HFFc6 (cell line): Measurements from ENCODE around the gene VWDE. TPM values are rescaled to one million over a fixed set of nuclear protein-coding genes. Genes with fewer than 3 reads are reported as not detected.

Experiments used
- DNase-seq: peaks from one replicate; pipeline ENCODE4 v3.0.0-alpha.2; 2018
- H3K27ac Mint-ChIP-seq: 2 replicates; pipeline ENCODE4 v1.8.0; 2020; ENCODE audit warnings: mild to moderate bottlenecking, mixed read lengths
- H3K27me3 Mint-ChIP-seq: 2 replicates; pipeline ENCODE4 v1.8.0; 2021; ENCODE audit warnings: mild to moderate bottlenecking, moderate library complexity, mixed read lengths; ENCODE audit not compliant: insufficient read depth
- H3K36me3 Mint-ChIP-seq: 2 replicates; pipeline ENCODE4 v1.8.0; 2021; ENCODE audit warnings: low read depth, mixed read lengths
- H3K4me1 Mint-ChIP-seq: 2 replicates; pipeline ENCODE4 v1.8.0; 2020; ENCODE audit warnings: low read depth, mixed read lengths
- H3K4me3 Mint-ChIP-seq: 2 replicates; pipeline ENCODE4 v1.8.0; 2020; ENCODE audit warnings: mild to moderate bottlenecking, moderate library complexity, mixed read lengths
- H3K9me3 Mint-ChIP-seq: 2 replicates; pipeline ENCODE4 v1.8.0; 2020; ENCODE audit warnings: mild to moderate bottlenecking, mixed read lengths
- total RNA-seq, 6 experiments: library from RNA; stranded (reverse); fragmentation: NEBNext Ultra II Directional; extraction: Animal tissue kit (Norgen Biotek cat#: 25700); gene quantifications; 2 replicates in 1 of 6; 3 replicates in 5 of 6; pipeline ENCODE4 v1.2.3, GENCODE V29; 2021
- TF ChIP-seq, protein P1 (sequence below): fragments of 200-600 bp; sonication (generic); IDR thresholded peaks from 2 replicates; pipeline ENCODE4 v1.5.0; 2021; ENCODE audit warnings: antibody characterized with exemption, mild to moderate bottlenecking

Gene VWDE
- total RNA-seq, 6 experiments from 2014 or later: not detected

DNA sequence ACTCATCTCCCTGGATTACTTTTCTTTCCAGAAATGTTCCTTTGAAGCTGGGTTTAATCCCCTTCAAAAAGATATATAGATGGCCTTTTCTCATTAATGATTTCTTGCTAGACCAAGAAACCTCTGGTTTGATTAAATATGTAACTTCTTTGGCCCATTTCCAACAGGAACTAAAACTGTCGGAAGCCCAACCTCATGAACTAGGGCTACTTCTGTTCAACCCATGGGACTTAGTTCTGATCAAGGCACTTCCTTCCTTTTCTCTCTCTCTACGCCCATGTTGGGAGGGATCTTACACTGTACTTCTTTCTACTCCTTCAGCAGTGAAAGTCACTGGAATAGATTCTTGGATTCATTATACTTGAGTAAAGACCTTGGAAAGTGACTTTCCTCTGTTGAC, 109.0 kb downstream of the VWDE start:
- TF ChIP-seq, protein P1, sequence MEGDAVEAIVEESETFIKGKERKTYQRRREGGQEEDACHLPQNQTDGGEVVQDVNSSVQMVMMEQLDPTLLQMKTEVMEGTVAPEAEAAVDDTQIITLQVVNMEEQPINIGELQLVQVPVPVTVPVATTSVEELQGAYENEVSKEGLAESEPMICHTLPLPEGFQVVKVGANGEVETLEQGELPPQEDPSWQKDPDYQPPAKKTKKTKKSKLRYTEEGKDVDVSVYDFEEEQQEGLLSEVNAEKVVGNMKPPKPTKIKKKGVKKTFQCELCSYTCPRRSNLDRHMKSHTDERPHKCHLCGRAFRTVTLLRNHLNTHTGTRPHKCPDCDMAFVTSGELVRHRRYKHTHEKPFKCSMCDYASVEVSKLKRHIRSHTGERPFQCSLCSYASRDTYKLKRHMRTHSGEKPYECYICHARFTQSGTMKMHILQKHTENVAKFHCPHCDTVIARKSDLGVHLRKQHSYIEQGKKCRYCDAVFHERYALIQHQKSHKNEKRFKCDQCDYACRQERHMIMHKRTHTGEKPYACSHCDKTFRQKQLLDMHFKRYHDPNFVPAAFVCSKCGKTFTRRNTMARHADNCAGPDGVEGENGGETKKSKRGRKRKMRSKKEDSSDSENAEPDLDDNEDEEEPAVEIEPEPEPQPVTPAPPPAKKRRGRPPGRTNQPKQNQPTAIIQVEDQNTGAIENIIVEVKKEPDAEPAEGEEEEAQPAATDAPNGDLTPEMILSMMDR: no peak
- no peak overlapping the region for H3K27ac Mint-ChIP-seq
- H3K9me3 Mint-ChIP-seq: peaks cover 45% of the 10 kb centered on the region
- DNase-seq: no peak
- no peaks in the 10 kb centered on the region; the same call in 1 of the 2 replicates for H3K27me3 Mint-ChIP-seq
- no peak overlapping the region for H3K4me3 Mint-ChIP-seq
- no peaks in the 10 kb centered on the region for H3K4me1 Mint-ChIP-seq
- no peaks in the 10 kb centered on the region for H3K36me3 Mint-ChIP-seq

DNA sequence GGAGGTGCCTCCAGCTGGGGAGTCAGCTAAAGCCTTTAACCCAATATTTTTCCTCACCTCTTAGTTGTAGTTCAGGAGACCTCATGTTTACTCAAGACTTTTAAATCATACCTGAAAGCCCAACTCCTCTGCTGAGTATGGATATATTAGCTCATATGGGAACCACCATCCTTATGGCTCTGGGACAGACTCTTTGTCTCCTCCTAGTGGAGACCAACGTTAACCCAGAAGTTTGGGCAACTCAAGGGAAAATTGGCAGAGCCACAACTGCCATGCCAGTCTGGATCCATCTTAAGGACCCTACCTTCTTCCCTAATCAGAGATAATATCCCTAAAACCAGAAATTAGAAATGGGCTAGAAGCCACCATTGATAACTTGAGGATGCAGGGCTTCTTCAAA, 111.8 kb downstream of the VWDE start:
- Mint-ChIP-seq H3K4me3 (no peak overlapping the region), H3K36me3 (no peaks in the 10 kb centered on the region), H3K9me3 (peaks cover 40% of the 10 kb centered on the region), H3K4me1 (no peaks in the 10 kb centered on the region), H3K27me3 (no peaks in the 10 kb centered on the region; the same call in 1 of the 2 replicates), H3K27ac (no peak overlapping the region)
- no peak for DNase-seq
- TF ChIP-seq, protein P1: no peak

DNA sequence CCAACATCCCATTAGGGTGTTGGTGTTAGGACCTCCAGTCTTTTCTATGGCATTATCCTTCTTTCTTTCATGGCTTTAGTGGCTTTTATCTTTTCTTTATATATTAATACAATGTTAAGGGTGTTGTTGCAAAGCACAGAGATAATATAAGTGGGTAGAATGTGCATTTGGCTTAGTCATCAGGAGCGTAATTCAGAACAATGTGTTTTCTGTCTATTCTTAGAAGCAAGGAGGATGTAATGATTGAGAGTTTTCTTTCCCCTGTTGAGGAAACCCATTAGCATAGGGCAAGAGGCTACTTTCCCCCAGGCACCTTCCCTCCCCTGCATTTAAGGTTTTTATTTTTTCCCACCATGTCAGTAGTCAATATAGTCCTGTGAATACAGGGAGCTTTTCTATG, 112.9 kb downstream of the VWDE start:
- H3K9me3 Mint-ChIP-seq: peaks cover 37% of the 10 kb centered on the region
- no peak overlapping the region for H3K4me3 Mint-ChIP-seq

DNA sequence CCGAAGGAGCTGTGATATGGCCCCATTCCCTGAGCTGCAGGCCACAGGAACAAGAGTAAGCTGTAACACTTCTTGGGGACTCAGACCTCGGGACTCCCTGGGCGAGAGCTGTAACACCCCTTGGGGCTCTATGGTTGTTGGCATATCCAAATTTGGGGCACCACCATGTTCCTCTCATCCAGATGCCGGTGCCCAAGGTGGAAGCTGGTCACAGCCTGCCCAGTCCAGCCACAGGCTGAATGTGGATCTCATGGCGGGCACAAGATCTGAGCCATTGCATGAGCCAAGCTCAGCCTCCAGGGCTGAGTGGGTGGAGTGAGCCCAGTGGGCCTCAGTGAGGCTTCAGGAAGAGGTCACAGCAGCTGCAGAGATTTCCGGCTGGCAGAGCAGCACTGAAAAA, 113.7 kb downstream of the VWDE start:
- no peak overlapping the region for H3K4me3 Mint-ChIP-seq
- no peak for DNase-seq
- TF ChIP-seq, protein P1: no peak
- peaks cover 29% of the 10 kb centered on the region for H3K9me3 Mint-ChIP-seq
- H3K36me3 Mint-ChIP-seq: no peaks in the 10 kb centered on the region
- no peaks in the 10 kb centered on the region for H3K4me1 Mint-ChIP-seq
- no peak overlapping the region for H3K27ac Mint-ChIP-seq
- no peaks in the 10 kb centered on the region; the same call in 1 of the 2 replicates for H3K27me3 Mint-ChIP-seq

More for the DNA sequence above, 112.9 kb downstream of the VWDE start:
- Mint-ChIP-seq H3K36me3 (no peaks in the 10 kb centered on the region), H3K27me3 (no peaks in the 10 kb centered on the region; the same call in 1 of the 2 replicates), H3K4me1 (no peaks in the 10 kb centered on the region), H3K27ac (no peak overlapping the region)
- TF ChIP-seq, protein P1: no peak
- no peak for DNase-seq

DNA sequence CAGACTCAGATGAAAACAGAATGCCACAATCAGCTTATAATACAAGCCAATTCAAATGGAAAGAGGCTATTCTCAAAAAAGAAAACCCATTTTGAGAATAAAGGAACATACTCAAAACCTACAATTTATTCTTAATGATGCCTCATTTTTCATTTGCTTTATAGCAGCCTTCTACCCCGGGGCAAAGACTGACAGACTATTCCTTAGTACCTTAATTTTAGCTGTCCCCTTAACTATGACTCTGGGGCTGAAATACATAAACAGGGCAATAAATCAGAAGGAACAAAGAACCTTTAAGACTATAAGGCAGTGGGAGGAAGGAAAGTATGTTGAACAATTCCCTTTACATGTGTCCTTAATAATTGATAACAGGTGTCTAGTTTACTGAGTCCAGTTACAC, 115.8 kb downstream of the VWDE start:
- H3K9me3 Mint-ChIP-seq: peaks cover 24% of the 10 kb centered on the region
- H3K36me3 Mint-ChIP-seq: no peaks in the 10 kb centered on the region
- no peak for DNase-seq
- H3K4me3 Mint-ChIP-seq: no peak overlapping the region
- TF ChIP-seq, protein P1: no peak
- H3K27ac Mint-ChIP-seq: no peak overlapping the region
- H3K27me3 Mint-ChIP-seq: no peaks in the 10 kb centered on the region; the same call in 1 of the 2 replicates
- no peaks in the 10 kb centered on the region for H3K4me1 Mint-ChIP-seq

DNA sequence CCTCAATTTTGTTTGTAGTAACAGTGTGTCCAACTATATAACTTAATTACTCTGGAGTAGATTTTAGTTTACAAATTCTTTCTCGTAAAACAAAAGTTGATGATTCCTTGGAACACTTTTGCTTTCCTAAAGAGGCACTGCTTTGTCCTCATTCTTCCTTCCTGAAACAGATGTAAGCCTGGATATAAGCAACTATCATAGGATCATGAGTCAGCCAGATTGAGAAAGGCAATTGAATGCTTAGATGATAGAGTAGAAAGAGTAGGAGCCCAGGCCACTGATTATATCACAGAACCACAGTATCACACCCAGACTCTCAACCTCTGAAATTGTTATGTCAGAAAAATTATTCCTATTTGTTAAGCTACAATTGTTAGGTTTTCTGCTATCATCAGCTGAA, 122.6 kb downstream of the VWDE start:
- Mint-ChIP-seq H3K9me3 (0 out of 2 replicates have a peak, but pooled peaks cover 3% of the 10 kb centered on the region), H3K4me3 (no peak overlapping the region), H3K4me1 (no peaks in the 10 kb centered on the region), H3K36me3 (no peaks in the 10 kb centered on the region), H3K27me3 (no peaks in the 10 kb centered on the region; the same call in 1 of the 2 replicates), H3K27ac (no peak overlapping the region)
- TF ChIP-seq, protein P1: no peak
- no peak for DNase-seq
